SK-N-MC (cell line): ENCODE results near the gene MMAB.
"Not testable (repeated sequence)": the region's sequence is repeated elsewhere in the genome, so short reads cannot be mapped to it uniquely, and the experiment has no call there.

Experiments
- EZH2 ChIP-seq: fragments of 200-600 bp; sonication (generic); IDR thresholded peaks from one replicate; pipeline ENCODE4 v1.6.1; 2017; ENCODE audit warnings: antibody characterized with exemption
- FOXP2 ChIP-seq: optimal IDR thresholded peaks from 2 replicates; pipeline ENCODE3; 2011; ENCODE audit warnings: mild to moderate bottlenecking, moderate library complexity; ENCODE audit not compliant: insufficient read depth; ENCODE audit errors: extremely low read length, control extremely low read depth
- POLR2AphosphoS5 ChIP-seq: IDR thresholded peaks from 2 replicates; pipeline ENCODE4 v1.6.1; 2012; ENCODE audit warnings: mild to moderate bottlenecking, low read depth, low read length, borderline replicate concordance

DNA sequence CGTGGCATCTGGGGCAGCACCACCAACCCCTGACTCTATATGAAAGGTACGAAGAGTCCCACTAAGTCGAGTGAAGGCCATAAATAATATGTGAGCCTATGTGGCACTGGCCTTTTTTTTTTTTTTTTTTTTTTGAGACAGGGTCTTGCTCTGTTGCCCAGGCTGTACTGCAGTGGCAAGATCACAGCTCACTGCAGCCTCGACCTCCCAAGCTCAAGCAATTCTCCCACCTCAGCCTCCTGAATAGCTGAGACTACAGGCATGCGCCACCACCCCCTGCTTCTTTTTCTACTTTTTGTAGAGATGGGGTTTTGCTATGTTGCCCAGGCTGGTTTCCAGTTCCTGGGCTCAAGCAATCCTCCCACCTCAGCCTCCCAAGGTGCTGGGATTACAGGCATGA lies 28.8 kb upstream of the MMAB start:
- not testable (repeated sequence) for TF ChIP-seq FOXP2, EZH2, POLR2AphosphoS5
